HEK293 (cell line): ENCODE measurements around the gene SOWAHD.

Experiments used
- BCL11A ChIP-seq: fragments of 450-650 bp; formaldehyde crosslinking; IDR thresholded peaks from 2 replicates; pipeline ENCODE4 v1.5.1; 2016; ENCODE audit warnings: low read depth, missing biosample characterization, missing genetic modification characterization
- ZFP41 ChIP-seq: fragments of 450-650 bp; formaldehyde crosslinking; IDR thresholded peaks from 2 replicates; pipeline ENCODE4 v1.5.1; 2016; ENCODE audit warnings: missing biosample characterization, missing genetic modification characterization, borderline replicate concordance
- ZNF660 ChIP-seq: fragments of 450-650 bp; IDR thresholded peaks from 2 replicates; pipeline ENCODE4 v1.5.1; 2018; ENCODE audit warnings: missing biosample characterization, mild to moderate bottlenecking, missing genetic modification characterization
- ZNF791 ChIP-seq: fragments of 450-650 bp; formaldehyde crosslinking; IDR thresholded peaks from 2 replicates; pipeline ENCODE4 v1.5.1; 2016; ENCODE audit warnings: missing biosample characterization, missing genetic modification characterization

DNA sequence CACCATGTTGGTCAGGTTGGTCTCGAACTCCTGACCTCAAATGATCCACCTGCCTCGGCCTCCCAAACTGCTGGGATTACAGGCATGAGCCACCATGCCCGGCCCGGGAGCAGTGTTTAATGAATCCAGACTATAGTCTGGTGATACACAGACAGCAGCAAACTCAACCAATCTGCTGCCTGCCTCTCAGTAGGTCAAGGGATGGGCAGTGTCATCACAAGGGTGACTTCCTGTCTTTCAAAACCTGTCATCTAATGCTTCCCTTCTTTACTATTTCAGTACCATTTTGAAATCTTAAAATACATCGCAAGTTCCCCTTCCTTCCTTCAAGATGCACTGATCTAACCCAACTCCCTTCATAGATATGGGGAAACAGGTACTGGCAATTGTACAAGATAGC is 24.6 kb downstream of the SOWAHD start:
- TF ChIP-seq ZNF791, result no peak
- TF ChIP-seq ZNF660 (tag by site-specific recombination), result no peak
- no peak for TF ChIP-seq BCL11A (tag by site-specific recombination)
- TF ChIP-seq ZFP41, result no peak
